ENCODE measurements around the gene SLC34A1. TPM values are rescaled to one million over a fixed set of nuclear protein-coding genes. Genes with fewer than 3 reads are reported as not detected.

SLC34A1 gene
- total and polyA plus RNA-seq, 4 donors = not detected

DNA sequence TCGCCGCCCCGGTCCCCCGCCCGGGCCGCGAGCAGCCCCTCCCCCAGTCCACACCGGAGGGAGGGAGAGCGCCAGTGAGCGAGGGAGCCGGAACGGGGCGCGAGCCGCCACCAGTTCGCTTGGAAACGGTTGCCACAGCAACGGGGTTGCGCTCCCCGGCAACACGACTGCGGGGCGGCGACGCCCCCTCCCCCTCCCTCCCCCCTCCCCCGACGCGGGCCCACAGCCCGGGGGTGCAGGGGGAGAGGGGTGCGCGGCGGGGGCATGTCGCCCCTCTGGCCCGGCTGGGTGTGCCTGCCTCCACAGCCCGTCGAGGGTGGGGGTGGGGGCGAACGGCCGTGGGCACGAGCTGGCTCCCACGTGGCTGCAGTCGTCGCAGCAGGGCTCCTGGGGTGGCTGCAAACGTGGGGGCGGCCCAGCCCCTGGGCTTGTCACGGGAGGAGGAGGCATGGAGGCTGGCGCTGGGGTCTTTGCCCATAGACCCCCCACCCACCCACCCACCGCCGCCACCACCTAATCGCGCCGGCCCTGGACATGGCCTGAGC, 62.9 kb downstream of the SLC34A1 start:
- peak in 1 of 2 donors; percentile 73 for DNase-seq
- Histone ChIP-seq H3K4me3 (ENCODE audit: low read length in 2 of 2) (peak overlapping the region; percentile 29 to 41), H3K4me1 (ENCODE audit: control insufficient read depth in 1 of 2, insufficient read depth in 2 of 2, low read length in 2 of 2) (no peaks in the 10 kb centered on the region), H3K27me3 (ENCODE audit: control insufficient read depth in 1 of 2, insufficient read depth in 2 of 2, low read length in 1 of 2) (no peaks in the 10 kb centered on the region), H3K9me3 (ENCODE audit: control insufficient read depth, low read length) (no peaks in the 10 kb centered on the region), H3K27ac (ENCODE audit: low read depth in 1 of 2, low read length in 2 of 2) (no peak overlapping the region), H3K36me3 (ENCODE audit: control insufficient read depth in 1 of 2, insufficient read depth in 2 of 2, low read length in 1 of 2) (no peaks in the 10 kb centered on the region)
- 0 to 1% methylated on average over 14 to 51 of the region's 52 CpGs for WGBS, 2 donors
- ATAC-seq (ENCODE audit: low FRiP score) = peak; percentile 4
- intact Hi-C loops (cut with DNase I) = no loop called here

DNA sequence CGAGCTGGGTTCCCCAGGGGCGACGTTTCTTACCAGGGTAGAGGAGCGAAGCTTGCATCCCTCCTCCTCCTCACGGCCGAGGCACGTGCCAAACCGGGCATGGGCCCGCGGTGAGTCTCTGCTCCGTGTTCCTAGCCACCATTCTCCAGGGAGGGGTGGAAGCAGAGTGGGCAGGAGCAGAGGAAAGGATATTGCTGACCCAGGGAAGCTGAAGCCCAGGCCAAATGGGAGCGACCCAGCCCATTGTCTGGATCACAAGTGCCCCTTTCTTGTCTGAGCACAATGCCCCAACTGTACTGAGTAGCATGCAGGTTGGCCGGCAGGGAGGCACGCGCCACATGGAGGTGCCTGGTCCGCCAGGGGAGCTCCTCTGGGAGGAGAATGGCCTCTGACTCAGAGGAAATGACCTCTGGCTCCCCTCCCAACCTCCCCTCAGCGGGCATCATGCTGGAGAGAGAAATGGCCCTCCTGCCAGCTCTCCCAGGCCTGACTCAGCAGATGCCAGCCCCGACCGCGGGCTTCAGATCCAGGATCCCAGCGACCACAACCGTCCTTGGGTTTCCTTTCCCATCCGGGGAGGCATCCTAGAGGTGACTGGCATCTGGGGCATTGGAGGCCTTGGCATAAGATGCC, 63.5 kb downstream of the SLC34A1 start:
- Histone ChIP-seq H3K27me3 (ENCODE audit: control insufficient read depth in 1 of 2, insufficient read depth in 2 of 2, low read length in 1 of 2) (no peaks in the 10 kb centered on the region), H3K27ac (ENCODE audit: low read depth in 1 of 2, low read length in 2 of 2) (no peak overlapping the region), H3K4me3 (ENCODE audit: low read length in 2 of 2) (no peak overlapping the region), H3K36me3 (ENCODE audit: control insufficient read depth in 1 of 2, insufficient read depth in 2 of 2, low read length in 1 of 2) (no peaks in the 10 kb centered on the region), H3K9me3 (ENCODE audit: control insufficient read depth, low read length) (no peaks in the 10 kb centered on the region), H3K4me1 (ENCODE audit: control insufficient read depth in 1 of 2, insufficient read depth in 2 of 2, low read length in 2 of 2) (no peaks in the 10 kb centered on the region)
- 2 to 3% methylated on average over 16 to 23 of the region's 23 CpGs for WGBS, 2 donors
- DNase-seq = peak; percentile 88 to 92
- ATAC-seq (ENCODE audit: low FRiP score) = peak; percentile 63
- intact Hi-C loops (cut with DNase I) = no loop called here

Other genes with a start within 250 kb of the SLC34A1 start
- 10 to 100 TPM; 19.6 to 28.7 TPM for gene RAB24, start 80.7 kb upstream of the SLC34A1 start, total RNA-seq
- gene RAB24, start 80.7 kb upstream of the SLC34A1 start, polyA plus RNA-seq = 10 to 100 TPM; 49.6 to 80.7 TPM
- gene PRELID1, start 80.6 kb upstream of the SLC34A1 start, total RNA-seq = 10 to 100 TPM; 57.2 to 72.7 TPM
- gene PRELID1, start 80.6 kb upstream of the SLC34A1 start, polyA plus RNA-seq = 100 to 1,000 TPM in 1 of 2 donors, 10 to 100 TPM in 1; 91.0 to 104 TPM
- gene MXD3, start 72.5 kb upstream of the SLC34A1 start, total RNA-seq = 1 to 10 TPM; 9.1 to 9.2 TPM
- gene MXD3, start 72.5 kb upstream of the SLC34A1 start, polyA plus RNA-seq = 10 to 100 TPM in 1 of 2 donors, 1 to 10 TPM in 1; 4.1 to 52.6 TPM
- 10 to 100 TPM; 86.2 to 89.0 TPM for gene LMAN2, start 32.8 kb upstream of the SLC34A1 start, total RNA-seq
- gene LMAN2, start 32.8 kb upstream of the SLC34A1 start, polyA plus RNA-seq = 100 to 1,000 TPM; 142 to 145 TPM
- gene RGS14, start 26.5 kb upstream of the SLC34A1 start, total RNA-seq = 10 to 100 TPM in 1 of 2 donors, 1 to 10 TPM in 1; 8.8 to 15.0 TPM
- gene RGS14, start 26.5 kb upstream of the SLC34A1 start, polyA plus RNA-seq = 1 to 10 TPM; 5.7 to 9.4 TPM
- gene PFN3, start 16.2 kb downstream of the SLC34A1 start, total RNA-seq = not detected
- gene PFN3, start 16.2 kb downstream of the SLC34A1 start, polyA plus RNA-seq = not detected
- under 1 TPM; 0.23 to 0.33 TPM for gene F12, start 25.1 kb downstream of the SLC34A1 start, total RNA-seq
- 1 to 10 TPM in 1 of 2 donors, not detected in 1; 1.8 TPM for gene F12, start 25.1 kb downstream of the SLC34A1 start, polyA plus RNA-seq
- 10 to 100 TPM; 26.8 to 27.6 TPM for gene GRK6, start 42.2 kb downstream of the SLC34A1 start, total RNA-seq
- gene GRK6, start 42.2 kb downstream of the SLC34A1 start, polyA plus RNA-seq = 10 to 100 TPM; 13.0 to 14.1 TPM
- 1 to 10 TPM; 1.9 to 2.0 TPM for gene PRR7, start 62.4 kb downstream of the SLC34A1 start, total RNA-seq
- under 1 TPM in 1 of 2 donors, not detected in 1; 0.74 TPM for gene PRR7, start 62.4 kb downstream of the SLC34A1 start, polyA plus RNA-seq
- gene DBN1, start 89.2 kb downstream of the SLC34A1 start, total RNA-seq = 100 to 1,000 TPM in 1 of 2 donors, 10 to 100 TPM in 1; 66.3 to 140 TPM
- gene DBN1, start 89.2 kb downstream of the SLC34A1 start, polyA plus RNA-seq = 10 to 100 TPM; 23.7 to 68.9 TPM
- 100 to 1,000 TPM; 510 to 729 TPM for gene PDLIM7, start 113.2 kb downstream of the SLC34A1 start, total RNA-seq
- 1,000 to 10,000 TPM in 1 of 2 donors, 100 to 1,000 TPM in 1; 184 to 1,248 TPM for gene PDLIM7, start 113.2 kb downstream of the SLC34A1 start, polyA plus RNA-seq
- 10 to 100 TPM; 15.0 to 21.6 TPM for gene DOK3, start 125.4 kb downstream of the SLC34A1 start, total RNA-seq
- gene DOK3, start 125.4 kb downstream of the SLC34A1 start, polyA plus RNA-seq = 1 to 10 TPM; 2.7 to 4.4 TPM
- gene DDX41, start 132.5 kb downstream of the SLC34A1 start, total RNA-seq = 10 to 100 TPM; 45.0 to 54.9 TPM
- gene DDX41, start 132.5 kb downstream of the SLC34A1 start, polyA plus RNA-seq = 10 to 100 TPM; 46.5 to 95.4 TPM
- 100 to 1,000 TPM in 1 of 2 donors, 10 to 100 TPM in 1; 67.5 to 113 TPM for gene FAM193B, start 170.1 kb downstream of the SLC34A1 start, total RNA-seq
- gene FAM193B, start 170.1 kb downstream of the SLC34A1 start, polyA plus RNA-seq = 100 to 1,000 TPM in 1 of 2 donors, 10 to 100 TPM in 1; 49.5 to 533 TPM
- gene TMED9, start 207.8 kb downstream of the SLC34A1 start, total RNA-seq = 100 to 1,000 TPM; 119 to 137 TPM
- gene TMED9, start 207.8 kb downstream of the SLC34A1 start, polyA plus RNA-seq = 100 to 1,000 TPM; 110 to 124 TPM
- gene B4GALT7, start 215.7 kb downstream of the SLC34A1 start, total RNA-seq = 10 to 100 TPM; 18.9 to 22.6 TPM
- gene B4GALT7, start 215.7 kb downstream of the SLC34A1 start, polyA plus RNA-seq = 10 to 100 TPM; 19.0 to 36.8 TPM